Psoas muscle (tissue), 8 donors: ENCODE data around the gene SERPINB13. TPM values are rescaled to one million over a fixed set of nuclear protein-coding genes. Genes with fewer than 3 reads are reported as not detected.

Source experiments
- ATAC-seq, 4 donors: fragments of 200-7000 bp; cut with Tn5 transposase; one replicate each; pipeline ENCODE4 v1.9.1; 2020; ENCODE audit warnings: moderate library complexity in 3 of 4, mild to moderate bottlenecking in 2 of 4
- DNase-seq, 2 donors: peaks; one replicate each; pipeline ENCODE4 v3.0.0-alpha.2; 2020
- H3K27ac ChIP-seq: fragments of 200-600 bp; one replicate; pipeline ENCODE4 v1.8.0; 2022
- H3K27me3 ChIP-seq, 3 donors: fragments of 200-600 bp in 1 of 3; one replicate each; pipeline versions ENCODE4 v1.6.1 to v1.8.0; 2013 to 2022; ENCODE audit warnings: low read length in 2 of 3, mild to moderate bottlenecking in 2 of 3, moderate library complexity in 1 of 3; ENCODE audit not compliant: insufficient read depth in 3 of 3
- H3K36me3 ChIP-seq, 2 donors: fragments of 200-600 bp in 1 of 2; one replicate each; pipeline versions ENCODE4 v1.6.1 to v1.8.0; 2013 to 2022; ENCODE audit warnings: low read depth in 1 of 2, mild to moderate bottlenecking in 1 of 2, moderate library complexity in 1 of 2; ENCODE audit not compliant: insufficient read depth in 1 of 2
- H3K4me1 ChIP-seq: fragments of 200-600 bp; one replicate; pipeline ENCODE4 v1.8.0; 2022
- H3K4me3 ChIP-seq: fragments of 200-600 bp; one replicate; pipeline ENCODE4 v1.8.0; 2022; ENCODE audit warnings: mild to moderate bottlenecking
- H3K9me3 ChIP-seq: fragments of 200-600 bp; one replicate; pipeline ENCODE4 v1.8.0; 2022
- WGBS, 3 donors: extraction: QIAGEN DNeasy Blood & Tissue Kit; methylation state at CpG; one replicate each; pipeline versions ENCODE4 v1.1.6 to v1.1.7; 2013; 5-methylcytosine and 5-hydroxymethylcytosine counted together
- intact Hi-C, 2 donors: fragments of 100-400 bp; cut with DNase I; formaldehyde crosslinking; loops; one replicate each; pipeline versions ENCODE4 v1.11.0 to v1.14.2; 2022
- long read RNA-seq, 2 donors: library from polyadenylated mRNA; unstranded; transcript quantifications; one replicate each; pipeline ENCODE4 v2.0.0, GENCODE V29; 2021
- polyA plus RNA-seq, 3 donors: library from polyadenylated mRNA; stranded (reverse); fragments of 200-250 nt; gene quantifications; one replicate each; pipeline ENCODE4 v1.2.3, GENCODE V29; 2013
- total RNA-seq, 4 donors: library from RNA; stranded (reverse); fragmentation: NEBNext Ultra II Directional in 2 of 4; extraction: Animal tissue kit (Norgen Biotek cat#: 25700) in 2 of 4; gene quantifications; one replicate each; pipeline versions ENCODE4 v1.2.1 to v1.2.4, GENCODE V29; 2021 to 2023
- TF ChIP-seq, protein P1 (sequence below): fragments of 200-600 bp; IDR thresholded peaks from one replicate; pipeline ENCODE4 v1.8.0; 2022; ENCODE audit warnings: antibody characterized with exemption
- donor health status: healthy with polysubstance abuse.
- donor health status: DM: no; HTN: no; CAD: no; lungs with moderate emphysema.
- donor health status: Bipolar disorder and iron deficiency.
- donor health status: healthy.
- donor health status: DM: yes; HTN: yes; CAD: no.
- donor health status: DM: no; HTN: no; CAD: no.
- donor health status: DM: no; HTN: no; CAD: no.
- donor health status: DM: yes; HTN: yes; CAD: no.

Gene SERPINB13, protein sequence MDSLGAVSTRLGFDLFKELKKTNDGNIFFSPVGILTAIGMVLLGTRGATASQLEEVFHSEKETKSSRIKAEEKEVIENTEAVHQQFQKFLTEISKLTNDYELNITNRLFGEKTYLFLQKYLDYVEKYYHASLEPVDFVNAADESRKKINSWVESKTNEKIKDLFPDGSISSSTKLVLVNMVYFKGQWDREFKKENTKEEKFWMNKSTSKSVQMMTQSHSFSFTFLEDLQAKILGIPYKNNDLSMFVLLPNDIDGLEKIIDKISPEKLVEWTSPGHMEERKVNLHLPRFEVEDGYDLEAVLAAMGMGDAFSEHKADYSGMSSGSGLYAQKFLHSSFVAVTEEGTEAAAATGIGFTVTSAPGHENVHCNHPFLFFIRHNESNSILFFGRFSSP
- total RNA-seq (not detected), polyA plus RNA-seq (not detected)
- long read RNA-seq, donor 1, result 0 reads
- long read RNA-seq, donor 2, result 0 reads

DNA sequence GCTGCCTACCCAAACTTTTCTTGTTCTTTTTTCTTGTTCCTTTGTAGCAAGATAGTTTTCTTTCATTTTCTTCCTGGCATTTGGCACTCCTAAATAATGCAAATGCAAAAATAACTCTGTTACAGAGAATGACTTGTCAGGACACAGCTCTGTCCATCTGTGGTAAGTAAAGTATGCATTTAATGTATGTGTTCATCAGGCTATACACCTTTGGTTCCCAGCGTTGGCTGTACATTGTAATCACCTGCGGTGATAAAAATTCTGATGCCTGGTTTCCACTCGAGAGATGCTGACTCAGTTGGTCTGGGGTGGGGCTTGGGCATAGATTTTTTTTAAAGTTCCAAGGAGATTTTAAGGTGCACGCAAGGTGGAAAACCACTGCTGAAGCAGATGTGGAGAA lies at the start of gene SERPINB13:
Gene SERPINB13 (plus strand): TSS at position 378 of the 400 bp plus-strand sequence. CDS start 1,325 bp downstream, outside the sequence.
- Histone ChIP-seq H3K4me1 (no peaks in the 10 kb centered on the region), H3K27ac (no peak within 1 kb of the TSS), H3K27me3 (no peaks in the 10 kb centered on the region), H3K9me3 (no peaks in the 10 kb centered on the region), H3K36me3 (no peaks in the 10 kb centered on the region), H3K4me3 (no peak within 1 kb of the TSS)
- 81 to 93% (median 91%) methylated on average over 4 of the region's 4 CpGs for WGBS, 3 donors
- DNase-seq (no peak), ATAC-seq (no peak)
- intact Hi-C loops, result no loop called here
- TF ChIP-seq, protein P1, sequence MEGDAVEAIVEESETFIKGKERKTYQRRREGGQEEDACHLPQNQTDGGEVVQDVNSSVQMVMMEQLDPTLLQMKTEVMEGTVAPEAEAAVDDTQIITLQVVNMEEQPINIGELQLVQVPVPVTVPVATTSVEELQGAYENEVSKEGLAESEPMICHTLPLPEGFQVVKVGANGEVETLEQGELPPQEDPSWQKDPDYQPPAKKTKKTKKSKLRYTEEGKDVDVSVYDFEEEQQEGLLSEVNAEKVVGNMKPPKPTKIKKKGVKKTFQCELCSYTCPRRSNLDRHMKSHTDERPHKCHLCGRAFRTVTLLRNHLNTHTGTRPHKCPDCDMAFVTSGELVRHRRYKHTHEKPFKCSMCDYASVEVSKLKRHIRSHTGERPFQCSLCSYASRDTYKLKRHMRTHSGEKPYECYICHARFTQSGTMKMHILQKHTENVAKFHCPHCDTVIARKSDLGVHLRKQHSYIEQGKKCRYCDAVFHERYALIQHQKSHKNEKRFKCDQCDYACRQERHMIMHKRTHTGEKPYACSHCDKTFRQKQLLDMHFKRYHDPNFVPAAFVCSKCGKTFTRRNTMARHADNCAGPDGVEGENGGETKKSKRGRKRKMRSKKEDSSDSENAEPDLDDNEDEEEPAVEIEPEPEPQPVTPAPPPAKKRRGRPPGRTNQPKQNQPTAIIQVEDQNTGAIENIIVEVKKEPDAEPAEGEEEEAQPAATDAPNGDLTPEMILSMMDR, result no peak

- DNase-seq (no peak), ATAC-seq (no peak)
- H3K36me3 ChIP-seq, result no peaks in the 10 kb centered on the region
- intact Hi-C loops, result no loop called here
- H3K27ac ChIP-seq, result no peak overlapping the region
- 29 to 36% (median 32%) methylated on average over 3 of the region's 3 CpGs for whole genome bisulfite sequencing, 3 donors
- peaks cover 0 to 2% (median 0%) of the 10 kb centered on the region in 3 donors for H3K27me3 ChIP-seq
- H3K9me3 ChIP-seq, result no peaks in the 10 kb centered on the region
- no peaks in the 10 kb centered on the region for H3K4me1 ChIP-seq
- H3K4me3 ChIP-seq, result no peak overlapping the region
- TF ChIP-seq, protein P1, result no peak
These were observed 47.1 kb upstream of the SERPINB13 start for GRCh38 chr18:63539904-63540510.

- H3K9me3 ChIP-seq, result no peaks in the 10 kb centered on the region
- H3K36me3 ChIP-seq, result no peaks in the 10 kb centered on the region
- DNase-seq (no peak), ATAC-seq (no peak)
- no peak within 1 kb of the TSS for H3K4me3 ChIP-seq
- intact Hi-C loops, result no loop called here
- no peaks in the 10 kb centered on the region for H3K27me3 ChIP-seq
- H3K4me1 ChIP-seq, result no peaks in the 10 kb centered on the region
- H3K27ac ChIP-seq, result no peak within 1 kb of the TSS
- TF ChIP-seq, protein P1, result no peak
- 86 to 94% (median 91%) methylated on average over 1 of the region's 1 CpG for WGBS, 3 donors
These were observed 45.1 kb upstream of the SERPINB13 start, which contains the start of gene SERPINB12 for GRCh38 chr18:63542069-63542468. SERPINB12 (plus strand) TSS chr18:63542369; CDS start chr18:63556160, 13,791 bp downstream.

- no peaks in the 10 kb centered on the region for H3K27me3 ChIP-seq
- TF ChIP-seq, protein P1, result no peak
- H3K36me3 ChIP-seq, result no peaks in the 10 kb centered on the region
- ATAC-seq (no peak), DNase-seq (no peak)
- no peak overlapping the region for H3K27ac ChIP-seq
- H3K4me3 ChIP-seq, result no peak overlapping the region
- no peaks in the 10 kb centered on the region for H3K9me3 ChIP-seq
- WGBS, 3 donors, result 92 to 97% (median 93%) methylated on average over 2 of the region's 2 CpGs
- intact Hi-C loops, result no loop called here
- no peaks in the 10 kb centered on the region for H3K4me1 ChIP-seq
These were observed 43.1 kb upstream of the SERPINB13 start for GRCh38 chr18:63544017-63544416.
